ENCODE data around the gene HSD11B1.

DNA sequence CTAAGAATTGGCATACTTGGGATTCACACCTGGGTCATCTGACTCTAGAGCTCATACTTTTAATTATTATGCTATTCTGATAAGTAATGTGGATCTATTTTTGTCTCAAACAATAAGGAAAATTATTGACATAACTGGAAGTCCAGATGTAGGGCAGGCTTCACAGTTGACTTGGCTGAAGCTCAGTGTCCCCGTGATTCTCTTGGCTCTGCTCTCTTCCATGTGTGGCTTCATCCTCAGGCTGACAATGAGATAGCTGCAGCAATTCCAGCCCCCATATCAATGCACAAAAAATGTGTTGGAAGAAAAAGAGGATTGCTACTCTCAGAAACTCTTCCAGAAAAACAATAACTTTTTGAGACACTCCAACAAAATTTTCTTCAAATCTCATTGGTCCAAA lies 23.8 kb downstream of the HSD11B1 start:
- no peak for TF ChIP-seq POLR2A (IDR thresholded peaks at IDR 0.05)
- TF ChIP-seq, protein P1, sequence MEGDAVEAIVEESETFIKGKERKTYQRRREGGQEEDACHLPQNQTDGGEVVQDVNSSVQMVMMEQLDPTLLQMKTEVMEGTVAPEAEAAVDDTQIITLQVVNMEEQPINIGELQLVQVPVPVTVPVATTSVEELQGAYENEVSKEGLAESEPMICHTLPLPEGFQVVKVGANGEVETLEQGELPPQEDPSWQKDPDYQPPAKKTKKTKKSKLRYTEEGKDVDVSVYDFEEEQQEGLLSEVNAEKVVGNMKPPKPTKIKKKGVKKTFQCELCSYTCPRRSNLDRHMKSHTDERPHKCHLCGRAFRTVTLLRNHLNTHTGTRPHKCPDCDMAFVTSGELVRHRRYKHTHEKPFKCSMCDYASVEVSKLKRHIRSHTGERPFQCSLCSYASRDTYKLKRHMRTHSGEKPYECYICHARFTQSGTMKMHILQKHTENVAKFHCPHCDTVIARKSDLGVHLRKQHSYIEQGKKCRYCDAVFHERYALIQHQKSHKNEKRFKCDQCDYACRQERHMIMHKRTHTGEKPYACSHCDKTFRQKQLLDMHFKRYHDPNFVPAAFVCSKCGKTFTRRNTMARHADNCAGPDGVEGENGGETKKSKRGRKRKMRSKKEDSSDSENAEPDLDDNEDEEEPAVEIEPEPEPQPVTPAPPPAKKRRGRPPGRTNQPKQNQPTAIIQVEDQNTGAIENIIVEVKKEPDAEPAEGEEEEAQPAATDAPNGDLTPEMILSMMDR (IDR thresholded peaks at IDR 0.05), result no peak
